Measurements from ENCODE around the gene PHOSPHO1. TPM values are rescaled to one million over a fixed set of nuclear protein-coding genes. Genes with fewer than 3 reads are reported as not detected.

PHOSPHO1 gene
- total RNA-seq, 1 experiment from 2014 or later = 0.48 TPM

DNA sequence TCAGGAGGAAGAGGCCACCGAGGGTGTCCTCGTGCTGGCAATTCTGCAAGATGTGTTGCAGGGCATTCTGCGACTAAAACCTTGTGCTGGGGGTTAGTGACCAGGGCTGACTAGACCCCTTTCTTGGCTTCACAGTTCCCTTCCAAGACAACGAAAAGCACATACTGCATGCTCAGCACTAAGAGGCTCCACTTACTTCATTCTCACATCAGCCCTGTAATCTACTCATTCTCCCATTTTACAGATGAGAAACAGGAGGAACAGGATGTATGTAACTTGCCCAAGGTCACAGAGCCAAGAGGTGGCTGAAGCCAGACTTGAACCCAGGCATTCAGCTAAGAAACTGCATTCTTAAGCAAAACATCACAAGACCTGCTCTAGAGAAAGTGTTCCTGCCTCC, 5.3 kb upstream of the PHOSPHO1 start:
- Mint-ChIP-seq H3K9me3 (ENCODE audit: unreplicated experiment) (no peaks in the 10 kb centered on the region), H3K4me1 (ENCODE audit: low read depth, unreplicated experiment) (peaks cover 14% of the 10 kb centered on the region), H3K4me3 (ENCODE audit: unreplicated experiment) (no peak overlapping the region), H3K27me3 (ENCODE audit: insufficient read depth, unreplicated experiment) (peaks cover 3% of the 10 kb centered on the region), H3K36me3 (ENCODE audit: insufficient read depth, unreplicated experiment) (no peaks in the 10 kb centered on the region), H3K27ac (ENCODE audit: unreplicated experiment) (no peak overlapping the region)
- BruUV-seq (replicated peaks) = no TSS peak
- ChIA-PET POLR2A (no interaction called here), CTCF (interaction anchor here (0.6 to 1.2 kb wide), 2 partner anchors 8 to 12 kb away, joined by 3 to 4 read pairs; no protein-coding TSS in a partner anchor)
- H3K9me3 ChIP-seq = no peaks in the 10 kb centered on the region
- no peaks in the 10 kb centered on the region for H3K36me3 ChIP-seq (ENCODE audit: control insufficient read depth, insufficient read depth, low read length)
- H3K27me3 ChIP-seq (replicated peaks; ENCODE audit: control insufficient read depth, insufficient read depth, low read length) = no peaks in the 10 kb centered on the region
- intact Hi-C loops (cut with micrococcal nuclease; ENCODE audit: unreplicated experiment) = no loop called here
- H3K4me3 ChIP-seq (ENCODE audit: low read depth, low read length) = no peak overlapping the region
- H3K4me1 ChIP-seq = peaks cover 19% of the 10 kb centered on the region
- TF ChIP-seq, protein P1, sequence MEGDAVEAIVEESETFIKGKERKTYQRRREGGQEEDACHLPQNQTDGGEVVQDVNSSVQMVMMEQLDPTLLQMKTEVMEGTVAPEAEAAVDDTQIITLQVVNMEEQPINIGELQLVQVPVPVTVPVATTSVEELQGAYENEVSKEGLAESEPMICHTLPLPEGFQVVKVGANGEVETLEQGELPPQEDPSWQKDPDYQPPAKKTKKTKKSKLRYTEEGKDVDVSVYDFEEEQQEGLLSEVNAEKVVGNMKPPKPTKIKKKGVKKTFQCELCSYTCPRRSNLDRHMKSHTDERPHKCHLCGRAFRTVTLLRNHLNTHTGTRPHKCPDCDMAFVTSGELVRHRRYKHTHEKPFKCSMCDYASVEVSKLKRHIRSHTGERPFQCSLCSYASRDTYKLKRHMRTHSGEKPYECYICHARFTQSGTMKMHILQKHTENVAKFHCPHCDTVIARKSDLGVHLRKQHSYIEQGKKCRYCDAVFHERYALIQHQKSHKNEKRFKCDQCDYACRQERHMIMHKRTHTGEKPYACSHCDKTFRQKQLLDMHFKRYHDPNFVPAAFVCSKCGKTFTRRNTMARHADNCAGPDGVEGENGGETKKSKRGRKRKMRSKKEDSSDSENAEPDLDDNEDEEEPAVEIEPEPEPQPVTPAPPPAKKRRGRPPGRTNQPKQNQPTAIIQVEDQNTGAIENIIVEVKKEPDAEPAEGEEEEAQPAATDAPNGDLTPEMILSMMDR (IDR thresholded peaks at IDR 0.05; ENCODE audit: insufficient read depth in 1 of 2, low read depth in 1 of 2, low read length in 1 of 2, severe bottlenecking in 1 of 2, unreplicated experiment in 1 of 2) = no peak
- DNase-seq = no peak

DNA sequence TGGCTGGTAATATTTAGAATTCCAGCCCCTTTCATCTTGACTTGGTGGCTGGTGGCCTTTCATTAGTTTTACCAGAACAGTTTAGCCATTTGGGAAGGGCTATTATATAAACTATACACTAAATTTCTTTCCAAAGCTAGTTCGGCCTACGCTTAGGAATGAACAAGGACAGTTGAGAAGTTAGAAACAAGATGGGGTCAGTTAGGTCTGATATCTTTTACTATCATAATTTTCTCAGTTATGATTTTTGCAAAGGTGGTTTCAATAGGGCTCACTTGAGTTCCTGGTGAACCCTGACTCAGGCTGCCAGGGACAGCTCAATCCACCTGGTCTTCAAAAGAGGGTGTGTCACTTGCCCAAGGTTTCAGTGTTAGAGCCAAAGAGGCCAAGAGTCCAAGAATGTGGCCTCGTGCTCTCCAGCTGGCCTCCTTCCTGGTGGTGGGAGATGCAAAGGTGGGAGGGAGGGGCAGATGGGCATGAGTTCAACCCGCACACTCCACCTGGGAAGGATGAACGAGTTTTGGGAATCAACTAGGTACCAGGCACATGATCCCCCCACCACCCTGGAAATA, 4.0 kb upstream of the PHOSPHO1 start:
- intact Hi-C loops (cut with micrococcal nuclease; ENCODE audit: unreplicated experiment) = no loop called here
- BruUV-seq (replicated peaks) = no TSS peak
- Mint-ChIP-seq H3K27me3 (ENCODE audit: insufficient read depth, unreplicated experiment) (peaks cover 5% of the 10 kb centered on the region), H3K4me3 (ENCODE audit: unreplicated experiment) (no peak overlapping the region), H3K36me3 (ENCODE audit: insufficient read depth, unreplicated experiment) (peaks cover 7% of the 10 kb centered on the region), H3K9me3 (ENCODE audit: unreplicated experiment) (no peaks in the 10 kb centered on the region), H3K4me1 (ENCODE audit: low read depth, unreplicated experiment) (peaks cover 14% of the 10 kb centered on the region), H3K27ac (ENCODE audit: unreplicated experiment) (no peak overlapping the region)
- Histone ChIP-seq H3K36me3 (ENCODE audit: control insufficient read depth, insufficient read depth, low read length) (no peaks in the 10 kb centered on the region), H3K4me3 (ENCODE audit: low read depth, low read length) (no peak overlapping the region), H3K9me3 (no peaks in the 10 kb centered on the region), H3K4me1 (peaks cover 19% of the 10 kb centered on the region), H3K27me3 (replicated peaks; ENCODE audit: control insufficient read depth, insufficient read depth, low read length) (no peaks in the 10 kb centered on the region)
- POLR2A ChIA-PET = interaction anchor here (0.6 kb wide), 2 partner anchors 23 to 506 kb away, joined by 5 read pairs; partner anchors contain the start of gene HOXB13
- TF ChIP-seq, protein P1 (IDR thresholded peaks at IDR 0.05; ENCODE audit: insufficient read depth in 1 of 2, low read depth in 1 of 2, low read length in 1 of 2, severe bottlenecking in 1 of 2, unreplicated experiment in 1 of 2) = no peak
- CTCF ChIA-PET = interaction anchor here (0.6 kb wide), 2 partner anchors 11 to 57 kb away, joined by 3 read pairs; no protein-coding TSS in a partner anchor
- peak in 1 of 2 experiments; percentile 76 for DNase-seq

DNA sequence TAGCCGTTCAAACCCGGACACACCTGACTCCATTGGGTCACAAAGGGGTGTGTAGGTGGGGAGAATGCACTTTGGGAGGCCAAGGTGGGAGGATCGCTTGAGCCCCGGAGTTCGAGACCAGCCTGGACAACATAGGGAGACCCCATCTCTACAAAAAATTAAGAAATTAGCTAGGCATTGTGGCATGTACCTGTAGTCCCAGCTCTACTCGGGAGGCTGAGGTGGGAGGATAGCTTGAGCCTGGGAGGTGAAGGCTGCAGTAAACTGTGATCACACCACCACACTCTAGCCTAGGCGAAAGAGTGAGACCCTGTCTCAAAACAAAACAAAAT, 942 bp upstream of the PHOSPHO1 start:
- no peaks in the 10 kb centered on the region for H3K27me3 ChIP-seq (replicated peaks; ENCODE audit: control insufficient read depth, insufficient read depth, low read length)
- no peak for DNase-seq
- Mint-ChIP-seq H3K27ac (ENCODE audit: unreplicated experiment) (peak overlapping the region; percentile 26), H3K4me1 (ENCODE audit: low read depth, unreplicated experiment) (peaks cover 26% of the 10 kb centered on the region), H3K36me3 (ENCODE audit: insufficient read depth, unreplicated experiment) (peaks cover 12% of the 10 kb centered on the region), H3K27me3 (ENCODE audit: insufficient read depth, unreplicated experiment) (peaks cover 8% of the 10 kb centered on the region), H3K4me3 (ENCODE audit: unreplicated experiment) (peak overlapping the region; percentile 79), H3K9me3 (ENCODE audit: unreplicated experiment) (no peaks in the 10 kb centered on the region)
- TF ChIP-seq, protein P1 (IDR thresholded peaks at IDR 0.05; ENCODE audit: insufficient read depth in 1 of 2, low read depth in 1 of 2, low read length in 1 of 2, severe bottlenecking in 1 of 2, unreplicated experiment in 1 of 2) = no peak
- peak overlapping the region; percentile 57; the same call in 1 of the 2 replicates for H3K4me3 ChIP-seq (ENCODE audit: low read depth, low read length)
- H3K36me3 ChIP-seq (ENCODE audit: control insufficient read depth, insufficient read depth, low read length) = no peaks in the 10 kb centered on the region
- intact Hi-C loops (cut with micrococcal nuclease; ENCODE audit: unreplicated experiment) = no loop called here
- H3K4me1 ChIP-seq = peaks cover 23% of the 10 kb centered on the region
- ChIA-PET CTCF (interaction anchor here (0.6 to 1.2 kb wide), 2 partner anchors 9 to 41 kb away, joined by 3 to 4 read pairs; no protein-coding TSS in a partner anchor), POLR2A (no interaction called here)
- BruUV-seq (replicated peaks) = no TSS peak
- no peaks in the 10 kb centered on the region for H3K9me3 ChIP-seq
